Mesothelial cell of epicardium (in vitro differentiated cells): ENCODE results near the gene ITCH. TPM values are rescaled to one million over a fixed set of nuclear protein-coding genes. Genes with fewer than 3 reads are reported as not detected.
"Not testable (repeated sequence)": the region's sequence is repeated elsewhere in the genome, so short reads cannot be mapped to it uniquely, and the experiment has no call there.

Source experiments
- DNase-seq, 2 experiments: peaks; one replicate each; pipeline ENCODE4 v3.0.0; 2021; ENCODE audit warnings: low spot score in 2 of 2; ENCODE audit not compliant: unreplicated experiment in 2 of 2
- H3K27ac Mint-ChIP-seq: 2 replicates; pipeline ENCODE4 v1.8.0; 2021; ENCODE audit warnings: mixed read lengths
- H3K27me3 Mint-ChIP-seq: 2 replicates; pipeline ENCODE4 v1.8.0; 2021; ENCODE audit warnings: low read depth, mixed read lengths
- H3K36me3 Mint-ChIP-seq: 2 replicates; pipeline ENCODE4 v1.8.0; 2021; ENCODE audit warnings: mixed read lengths
- H3K4me1 Mint-ChIP-seq: 2 replicates; pipeline ENCODE4 v1.8.0; 2021; ENCODE audit warnings: mixed read lengths
- H3K4me3 Mint-ChIP-seq: 2 replicates; pipeline ENCODE4 v1.8.0; 2021; ENCODE audit warnings: mild to moderate bottlenecking, moderate library complexity, mixed read lengths
- H3K9me3 Mint-ChIP-seq: 2 replicates; pipeline ENCODE4 v1.8.0; 2021; ENCODE audit warnings: mixed read lengths
- total RNA-seq: library from RNA; stranded (reverse); gene quantifications from 3 replicates; pipeline ENCODE4 v1.2.1, GENCODE V29; 2021
- TF ChIP-seq, protein P1 (sequence below): fragments of 200-600 bp; sonication (generic); IDR thresholded peaks from one replicate; pipeline ENCODE4 v1.5.0; 2021; ENCODE audit warnings: antibody characterized with exemption; ENCODE audit not compliant: unreplicated experiment

ITCH gene
- total RNA-seq, 1 donor from 2014 or later = 60.2 TPM

DNA sequence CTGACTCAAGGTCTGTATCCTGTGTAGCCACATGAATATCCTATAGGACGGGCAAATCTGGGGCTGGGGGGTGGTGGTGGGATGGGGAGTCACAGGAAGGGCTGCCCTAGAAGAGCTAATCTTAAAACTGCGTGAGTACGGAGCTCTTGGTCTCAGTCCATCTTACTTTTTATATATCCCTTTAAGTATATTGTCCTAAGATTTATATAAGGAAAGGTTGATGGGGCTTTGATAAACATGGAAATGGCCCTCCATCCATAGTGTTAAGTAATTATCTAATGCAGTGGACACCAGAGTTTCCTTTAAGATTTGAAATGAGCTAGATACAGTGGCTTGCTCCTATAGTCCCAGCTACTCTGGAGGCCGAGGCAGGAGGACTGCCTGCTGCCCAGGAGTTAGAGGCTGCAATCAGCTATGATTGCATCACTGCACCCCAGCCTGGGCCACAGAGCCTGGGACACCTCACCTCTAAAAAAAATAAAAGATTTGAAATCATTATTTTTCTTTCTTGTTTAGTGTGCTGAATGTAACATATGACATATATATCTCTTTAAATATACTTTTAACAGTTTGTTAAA lies 128.9 kb downstream of the ITCH start:
- peaks cover 60% of the 10 kb centered on the region for H3K36me3 Mint-ChIP-seq
- peaks cover 9% of the 10 kb centered on the region for H3K9me3 Mint-ChIP-seq

DNA sequence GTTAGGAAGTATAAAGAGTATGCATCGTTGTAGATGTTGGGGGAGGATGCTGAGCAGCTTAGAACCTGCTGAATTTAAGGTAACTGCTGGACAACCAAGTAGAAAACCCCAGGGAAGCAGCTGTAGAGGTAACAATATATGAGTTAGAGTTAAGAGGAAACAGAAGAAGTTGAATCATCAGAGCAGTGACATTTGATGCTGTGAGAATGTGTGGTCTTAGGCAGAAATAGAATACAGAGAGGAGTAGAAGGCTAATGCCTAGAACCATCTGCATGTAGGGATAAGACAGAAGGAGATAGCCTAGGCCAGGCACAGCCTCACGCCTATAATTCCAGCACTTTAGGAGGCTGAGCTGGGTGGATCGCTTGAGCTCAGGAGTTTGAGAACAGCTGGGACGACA lies 130.6 kb downstream of the ITCH start:
- TF ChIP-seq, protein P1, sequence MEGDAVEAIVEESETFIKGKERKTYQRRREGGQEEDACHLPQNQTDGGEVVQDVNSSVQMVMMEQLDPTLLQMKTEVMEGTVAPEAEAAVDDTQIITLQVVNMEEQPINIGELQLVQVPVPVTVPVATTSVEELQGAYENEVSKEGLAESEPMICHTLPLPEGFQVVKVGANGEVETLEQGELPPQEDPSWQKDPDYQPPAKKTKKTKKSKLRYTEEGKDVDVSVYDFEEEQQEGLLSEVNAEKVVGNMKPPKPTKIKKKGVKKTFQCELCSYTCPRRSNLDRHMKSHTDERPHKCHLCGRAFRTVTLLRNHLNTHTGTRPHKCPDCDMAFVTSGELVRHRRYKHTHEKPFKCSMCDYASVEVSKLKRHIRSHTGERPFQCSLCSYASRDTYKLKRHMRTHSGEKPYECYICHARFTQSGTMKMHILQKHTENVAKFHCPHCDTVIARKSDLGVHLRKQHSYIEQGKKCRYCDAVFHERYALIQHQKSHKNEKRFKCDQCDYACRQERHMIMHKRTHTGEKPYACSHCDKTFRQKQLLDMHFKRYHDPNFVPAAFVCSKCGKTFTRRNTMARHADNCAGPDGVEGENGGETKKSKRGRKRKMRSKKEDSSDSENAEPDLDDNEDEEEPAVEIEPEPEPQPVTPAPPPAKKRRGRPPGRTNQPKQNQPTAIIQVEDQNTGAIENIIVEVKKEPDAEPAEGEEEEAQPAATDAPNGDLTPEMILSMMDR = no peak
- no peaks in the 10 kb centered on the region for H3K27me3 Mint-ChIP-seq
- peaks cover 23% of the 10 kb centered on the region for H3K9me3 Mint-ChIP-seq
- DNase-seq = no peak
- no peak overlapping the region for H3K4me3 Mint-ChIP-seq
- no peaks in the 10 kb centered on the region for H3K4me1 Mint-ChIP-seq
- H3K36me3 Mint-ChIP-seq = peaks cover 67% of the 10 kb centered on the region
- no peak overlapping the region for H3K27ac Mint-ChIP-seq

More for the DNA sequence above, 128.9 kb downstream of the ITCH start:
- Mint-ChIP-seq H3K4me1 (no peaks in the 10 kb centered on the region), H3K4me3 (no peak overlapping the region), H3K27me3 (no peaks in the 10 kb centered on the region), H3K27ac (no peak overlapping the region)
- DNase-seq = no peak
- TF ChIP-seq, protein P1 = no peak

DNA sequence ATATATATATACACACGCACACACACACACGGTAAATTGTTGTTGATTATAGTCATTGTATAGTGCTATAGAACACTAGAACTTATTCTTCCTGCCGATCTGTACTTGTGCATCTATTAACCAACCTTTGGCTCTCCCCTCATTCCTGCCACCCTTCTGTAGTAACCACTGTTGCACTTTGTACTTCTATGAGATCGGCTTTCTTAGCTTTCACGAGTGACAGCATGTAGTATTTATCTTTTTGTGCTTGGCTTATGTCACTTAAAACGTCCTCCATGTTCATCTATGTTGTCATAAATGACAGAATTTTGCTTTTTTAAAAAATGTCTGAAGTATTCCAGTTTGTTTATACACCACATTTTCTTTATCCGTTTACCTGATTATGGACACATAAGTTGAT lies 132.2 kb downstream of the ITCH start:
- no peak for DNase-seq
- Mint-ChIP-seq H3K36me3 (peaks cover 73% of the 10 kb centered on the region), H3K27me3 (no peaks in the 10 kb centered on the region), H3K4me3 (no peak overlapping the region), H3K9me3 (peaks cover 37% of the 10 kb centered on the region), H3K27ac (no peak overlapping the region), H3K4me1 (no peaks in the 10 kb centered on the region)
- TF ChIP-seq, protein P1 = no peak

DNA sequence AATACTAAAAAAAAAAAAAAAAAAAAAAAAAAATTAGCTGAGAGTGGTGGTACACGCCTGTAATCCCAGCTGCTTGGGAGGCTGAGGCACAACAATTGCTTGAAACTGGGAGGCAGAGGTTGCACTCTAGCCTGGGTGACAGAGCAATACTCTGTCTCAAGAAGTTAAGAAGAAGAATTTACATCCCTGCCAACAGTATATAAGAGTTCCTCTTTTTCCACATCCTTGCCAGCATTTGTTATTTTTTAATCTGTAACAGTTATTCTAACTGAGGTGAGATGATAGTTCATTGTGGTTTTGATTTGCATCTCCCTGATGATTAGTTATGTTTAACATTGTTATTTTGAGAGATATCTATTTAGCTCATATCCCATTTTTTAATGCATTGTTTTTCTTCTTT lies 132.8 kb downstream of the ITCH start:
- peaks cover 75% of the 10 kb centered on the region for H3K36me3 Mint-ChIP-seq
- peaks cover 43% of the 10 kb centered on the region for H3K9me3 Mint-ChIP-seq
- H3K4me3 Mint-ChIP-seq = no peak overlapping the region
- H3K27me3 Mint-ChIP-seq = no peaks in the 10 kb centered on the region
- TF ChIP-seq, protein P1 = no peak
- H3K4me1 Mint-ChIP-seq = no peaks in the 10 kb centered on the region
- H3K27ac Mint-ChIP-seq = no peak overlapping the region
- DNase-seq = no peak

DNA sequence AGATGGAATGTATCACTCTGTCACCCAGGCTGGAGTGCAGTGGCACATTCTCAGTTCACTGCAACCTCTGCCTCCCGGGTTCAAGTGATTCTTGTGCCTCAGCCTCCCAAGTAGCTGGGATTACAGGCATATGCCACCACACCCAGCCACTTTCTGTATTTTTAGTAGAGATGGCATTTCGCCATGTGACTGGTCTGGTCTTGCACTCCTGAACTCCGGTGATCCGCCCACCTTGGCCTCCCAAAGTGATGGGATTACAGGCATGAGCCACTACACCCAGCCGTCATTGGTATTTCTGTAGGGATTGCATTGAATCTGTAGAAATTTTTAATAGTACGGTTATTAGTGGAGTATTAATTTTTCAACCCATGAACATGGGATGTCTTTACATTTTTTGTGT lies 134.5 kb downstream of the ITCH start:
- not testable (repeated sequence) for H3K4me3 Mint-ChIP-seq, H3K27me3 Mint-ChIP-seq, H3K27ac Mint-ChIP-seq, DNase-seq, H3K4me1 Mint-ChIP-seq
- Mint-ChIP-seq H3K36me3 (peaks cover 77% of the 10 kb centered on the region), H3K9me3 (peaks cover 48% of the 10 kb centered on the region)

DNA sequence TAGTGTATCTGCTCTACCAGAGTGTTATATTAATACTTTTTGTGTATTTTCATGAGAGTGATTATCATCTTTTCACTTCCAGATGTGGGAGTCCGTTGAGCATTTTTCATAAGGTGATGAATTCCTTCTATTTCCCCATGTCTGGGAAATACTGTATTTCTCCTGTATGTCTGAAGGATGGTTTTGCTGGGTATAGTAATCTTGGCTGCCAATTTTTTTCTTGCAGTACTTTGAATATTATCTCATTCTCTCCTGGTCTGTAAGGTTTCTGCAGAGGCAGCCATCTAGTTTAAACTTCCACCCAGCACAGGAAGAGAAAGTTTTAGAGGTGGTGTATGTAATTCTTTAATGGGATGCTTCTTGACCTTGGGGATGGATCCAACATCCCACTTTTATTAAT lies 137.8 kb downstream of the ITCH start:
- H3K36me3 Mint-ChIP-seq = peaks cover 61% of the 10 kb centered on the region
- no peak overlapping the region for H3K27ac Mint-ChIP-seq
- TF ChIP-seq, protein P1 = no peak
- H3K9me3 Mint-ChIP-seq = peaks cover 44% of the 10 kb centered on the region
- DNase-seq = no peak
- no peaks in the 10 kb centered on the region for H3K27me3 Mint-ChIP-seq
- no peaks in the 10 kb centered on the region for H3K4me1 Mint-ChIP-seq
- no peak overlapping the region for H3K4me3 Mint-ChIP-seq
